ENCODE measurements around the gene ATXN7L2. TPM values are rescaled to one million over a fixed set of nuclear protein-coding genes. Genes with fewer than 3 reads are reported as not detected.

Gene ATXN7L2
- total RNA-seq, 1 experiment from 2014 or later = 17.3 TPM

- no peak overlapping the region for H3K9ac ChIP-seq (ENCODE audit: extremely low read depth, insufficient read length, low read length)
- no CpG with 5 or more reads among the region's 1 CpG for WGBS (ENCODE audit: extremely low coverage, insufficient read length, low lambda C conversion rate)
- H3K9me3 Mint-ChIP-seq = peaks cover 26 to 33% of the 10 kb centered on the region in 2 experiments
- H2BK120ac ChIP-seq (ENCODE audit: low read depth, low read length, poor library complexity, severe bottlenecking) = no peak overlapping the region
- H3K27ac Mint-ChIP-seq = no peak overlapping the region
- H3K4me1 ChIP-seq (ENCODE audit: insufficient read depth, low read length) = no peaks in the 10 kb centered on the region
- H3K79me2 ChIP-seq (ENCODE audit: insufficient read depth, low read length) = no peaks in the 10 kb centered on the region
- H2BK12ac ChIP-seq (ENCODE audit: insufficient read length, low read depth, low read length) = no peak overlapping the region
- no peak overlapping the region for H3K23ac ChIP-seq (ENCODE audit: insufficient read length, low read depth, low read length)
- no peak overlapping the region for H2BK15ac ChIP-seq (ENCODE audit: low read depth, low read length)
- H4K91ac ChIP-seq (ENCODE audit: insufficient read length, low read depth, low read length) = no peak overlapping the region
- H3K4me2 ChIP-seq (ENCODE audit: insufficient read depth, insufficient read length, low read length) = no peak overlapping the region
- no peaks in the 10 kb centered on the region for H3K27me3 ChIP-seq (ENCODE audit: insufficient read depth, low read length)
- peaks cover 18% of the 10 kb centered on the region for H3K27me3 Mint-ChIP-seq (ENCODE audit: low read depth)
- H2AK5ac ChIP-seq (ENCODE audit: insufficient read length, low read length) = no peak overlapping the region
- no peak overlapping the region for H2BK20ac ChIP-seq (ENCODE audit: low read depth, low read length, poor library complexity, severe bottlenecking)
- H3K14ac ChIP-seq (ENCODE audit: insufficient read depth, low read length) = no peak overlapping the region
- no peaks in the 10 kb centered on the region for H3K4me1 Mint-ChIP-seq
- no peaks in the 10 kb centered on the region for H3K9me3 ChIP-seq (ENCODE audit: control insufficient read depth, low read depth, low read length)
- no peaks in the 10 kb centered on the region for H4K20me1 ChIP-seq (ENCODE audit: control insufficient read depth, insufficient read depth, insufficient read length)
- H3K56ac ChIP-seq (ENCODE audit: insufficient read length, low read depth, low read length) = no peak overlapping the region
- no peak overlapping the region for H2AFZ ChIP-seq (ENCODE audit: low read length)
- peaks cover 0 to 16% (median 0%) of the 10 kb centered on the region in 3 experiments; a peak in 3 of 7 replicates for H3K36me3 Mint-ChIP-seq (ENCODE audit: insufficient read depth in 1 of 3, low read depth in 3 of 3)
- TF ChIP-seq CTCF (conservative IDR thresholded peaks at IDR 0.05) = no peak
- H3K4me3 Mint-ChIP-seq = no peak overlapping the region
- H3K27ac ChIP-seq (ENCODE audit: insufficient read length, low read depth, low read length) = no peak overlapping the region
- DNase-seq = no peak
- H3K18ac ChIP-seq (ENCODE audit: insufficient read length, low read depth, low read length) = no peak overlapping the region
- H3K79me1 ChIP-seq (ENCODE audit: insufficient read depth, low read depth, low read length, poor library complexity, severe bottlenecking) = no peaks in the 10 kb centered on the region
- no peaks in the 10 kb centered on the region for H3K23me2 ChIP-seq (ENCODE audit: insufficient read length, low read depth, low read length, poor library complexity, severe bottlenecking)
- no peak overlapping the region for H2BK5ac ChIP-seq (ENCODE audit: insufficient read length, low read length)
- H3K4ac ChIP-seq (ENCODE audit: low read depth, low read length) = no peak overlapping the region
- no peak overlapping the region for H3T11ph ChIP-seq (ENCODE audit: low read length)
- H4K5ac ChIP-seq (ENCODE audit: insufficient read length, low read depth, low read length) = no peak overlapping the region
- H4K8ac ChIP-seq (replicated peaks; ENCODE audit: insufficient read length, low read depth, low read length) = no peak overlapping the region
Measured at GRCh38 chr1:109454497-109455133, 29.1 kb upstream of the ATXN7L2 start.

Measured in H9 (cell line).